Loucy (cell line): ENCODE measurements around the gene UBL4A.
A peak's percentile ranks its signal among the peaks of the same experiment; 100 is the strongest.

Experiments used
- H2AFZ ChIP-seq: fragments of 200-600 bp; sonication (generic); 2 replicates; pipeline ENCODE4 v1.6.0; 2016; ENCODE audit warnings: antibody characterized with exemption, mild to moderate bottlenecking, low read length, moderate library complexity
- H3F3A ChIP-seq: fragments of 200-600 bp; 2 replicates; pipeline ENCODE4 v1.6.0; 2016; ENCODE audit warnings: antibody characterized with exemption, low read depth, mild to moderate bottlenecking
- H3K27me3 ChIP-seq: fragments of 200-600 bp; sonication (generic); 2 replicates; pipeline ENCODE4 v1.6.1; 2014; ENCODE audit warnings: low read length, mild to moderate bottlenecking; ENCODE audit not compliant: insufficient read depth, poor library complexity, severe bottlenecking
- H3K36me3 ChIP-seq: fragments of 200-600 bp; sonication (generic); 2 replicates; pipeline ENCODE4 v1.6.1; 2016; ENCODE audit warnings: low read length; ENCODE audit not compliant: insufficient read depth
- H3K4me1 ChIP-seq: fragments of 200-600 bp; sonication (generic); 2 replicates; pipeline ENCODE4 v1.5.1; 2014; ENCODE audit warnings: low read length, mild to moderate bottlenecking; ENCODE audit not compliant: insufficient read depth, poor library complexity, severe bottlenecking
- H3K4me2 ChIP-seq: fragments of 200-600 bp; sonication (generic); 2 replicates; pipeline ENCODE4 v1.6.0; 2014; ENCODE audit warnings: antibody characterized with exemption, low read length, low read depth, mild to moderate bottlenecking; ENCODE audit not compliant: poor library complexity, severe bottlenecking
- H3K4me3 ChIP-seq: fragments of 200-600 bp; sonication (generic); 2 replicates; pipeline ENCODE4 v1.5.1; 2014; ENCODE audit warnings: low read length, mild to moderate bottlenecking, mixed read lengths; ENCODE audit not compliant: poor library complexity, severe bottlenecking
- H3K79me2 ChIP-seq: fragments of 200-600 bp; sonication (generic); 2 replicates; pipeline ENCODE4 v1.6.1; 2014; ENCODE audit warnings: low read length; ENCODE audit not compliant: insufficient read depth
- H3K9ac ChIP-seq: fragments of 200-600 bp; sonication (generic); 2 replicates; pipeline ENCODE4 v1.6.0; 2014; ENCODE audit warnings: mild to moderate bottlenecking, low read depth, low read length, moderate library complexity; ENCODE audit not compliant: poor library complexity, severe bottlenecking
- H3K9me2 ChIP-seq: fragments of 200-600 bp; sonication (generic); replicated peaks from 2 replicates; pipeline ENCODE4 v1.6.1; 2016; ENCODE audit warnings: low read depth, low read length, mixed read lengths
- H3K9me3 ChIP-seq: fragments of 200-600 bp; sonication (generic); 2 replicates; pipeline ENCODE4 v1.6.1; 2014; ENCODE audit warnings: mild to moderate bottlenecking, antibody characterized with exemption, low read length, low read depth; ENCODE audit not compliant: insufficient read depth
- H4K20me1 ChIP-seq: fragments of 200-600 bp; sonication (generic); 2 replicates; pipeline ENCODE4 v1.6.0; 2014; ENCODE audit warnings: antibody characterized with exemption, low read length, mild to moderate bottlenecking; ENCODE audit not compliant: insufficient read depth, poor library complexity, severe bottlenecking
- EZH2phosphoT487 ChIP-seq: fragments of 200-600 bp; IDR thresholded peaks from 2 replicates; pipeline ENCODE4 v1.6.1; 2018; ENCODE audit warnings: antibody characterized with exemption, mild to moderate bottlenecking, moderate library complexity, borderline replicate concordance
- TF ChIP-seq, protein P1 (sequence below): fragments of 200-600 bp; sonication (generic); conservative IDR thresholded peaks from 2 replicates; pipeline ENCODE4 v1.5.1; 2014; ENCODE audit warnings: mild to moderate bottlenecking, antibody characterized with exemption, low read length

The UBL4A gene

DNA sequence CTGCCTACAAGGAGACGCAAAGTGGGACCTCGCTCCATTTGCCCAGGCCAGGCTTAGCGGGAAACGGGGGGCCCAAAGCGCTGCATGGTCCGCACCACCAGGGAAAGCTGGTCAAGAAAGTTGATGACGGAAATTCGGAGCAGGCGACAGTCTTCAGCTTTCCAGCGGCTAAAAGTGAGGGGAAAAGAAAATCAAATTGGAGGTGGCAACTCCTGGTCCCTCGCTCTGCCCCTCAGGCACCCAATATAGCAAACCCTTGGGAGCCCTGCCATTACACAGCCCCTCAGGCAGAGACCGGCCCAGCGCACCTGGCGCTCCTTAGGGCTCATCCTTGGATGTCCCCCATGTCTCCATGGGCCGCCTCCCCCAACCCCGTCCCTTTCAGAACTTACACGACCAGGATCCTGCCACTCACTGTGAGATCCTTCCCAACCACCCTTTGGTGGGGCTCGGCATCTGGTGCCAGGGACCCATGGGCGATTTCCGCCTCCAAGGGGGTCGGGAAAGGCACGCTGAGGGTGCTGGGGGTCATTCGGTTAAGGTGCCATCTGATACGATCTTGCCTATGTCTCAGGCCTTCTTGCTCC is 8.4 kb downstream of the UBL4A start:
- no peaks in the 10 kb centered on the region for H3K9me3 ChIP-seq
- TF ChIP-seq, protein P1, sequence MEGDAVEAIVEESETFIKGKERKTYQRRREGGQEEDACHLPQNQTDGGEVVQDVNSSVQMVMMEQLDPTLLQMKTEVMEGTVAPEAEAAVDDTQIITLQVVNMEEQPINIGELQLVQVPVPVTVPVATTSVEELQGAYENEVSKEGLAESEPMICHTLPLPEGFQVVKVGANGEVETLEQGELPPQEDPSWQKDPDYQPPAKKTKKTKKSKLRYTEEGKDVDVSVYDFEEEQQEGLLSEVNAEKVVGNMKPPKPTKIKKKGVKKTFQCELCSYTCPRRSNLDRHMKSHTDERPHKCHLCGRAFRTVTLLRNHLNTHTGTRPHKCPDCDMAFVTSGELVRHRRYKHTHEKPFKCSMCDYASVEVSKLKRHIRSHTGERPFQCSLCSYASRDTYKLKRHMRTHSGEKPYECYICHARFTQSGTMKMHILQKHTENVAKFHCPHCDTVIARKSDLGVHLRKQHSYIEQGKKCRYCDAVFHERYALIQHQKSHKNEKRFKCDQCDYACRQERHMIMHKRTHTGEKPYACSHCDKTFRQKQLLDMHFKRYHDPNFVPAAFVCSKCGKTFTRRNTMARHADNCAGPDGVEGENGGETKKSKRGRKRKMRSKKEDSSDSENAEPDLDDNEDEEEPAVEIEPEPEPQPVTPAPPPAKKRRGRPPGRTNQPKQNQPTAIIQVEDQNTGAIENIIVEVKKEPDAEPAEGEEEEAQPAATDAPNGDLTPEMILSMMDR: no peak
- TF ChIP-seq EZH2phosphoT487: no peak
- peaks cover 6% of the 10 kb centered on the region; the same call in 1 of the 2 replicates for H3K79me2 ChIP-seq
- H3K9ac ChIP-seq: peak overlapping the region; percentile 79
- no peaks in the 10 kb centered on the region for H3F3A ChIP-seq
- no peaks in the 10 kb centered on the region for H3K27me3 ChIP-seq
- no peaks in the 10 kb centered on the region for H3K9me2 ChIP-seq
- peaks cover 14% of the 10 kb centered on the region for H3K4me1 ChIP-seq
- no peaks in the 10 kb centered on the region for H3K36me3 ChIP-seq
- no peaks in the 10 kb centered on the region for H4K20me1 ChIP-seq
- peak overlapping the region; percentile 81 for H3K4me2 ChIP-seq
- H3K4me3 ChIP-seq: peak overlapping the region; percentile 75
- H2AFZ ChIP-seq: no peak overlapping the region

DNA sequence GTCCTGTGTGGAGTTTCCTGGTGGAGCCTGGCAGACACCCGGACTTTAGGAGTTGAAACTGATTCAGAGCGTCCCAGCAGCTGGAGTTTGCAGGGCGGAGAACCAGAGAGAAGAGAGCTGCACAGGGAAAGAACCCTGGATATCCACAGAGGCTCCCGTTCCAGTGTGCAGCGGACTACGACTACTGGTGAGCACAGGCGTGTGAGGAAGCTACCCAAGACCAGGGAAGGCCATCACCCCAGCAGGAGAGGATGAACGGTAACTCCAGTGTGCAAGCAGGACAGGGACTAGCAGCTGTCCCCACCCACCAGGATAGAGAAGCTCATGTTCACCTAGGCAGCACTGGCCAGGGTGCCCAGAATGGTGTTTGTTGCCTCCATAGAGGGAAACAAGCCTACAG is 9.6 kb downstream of the UBL4A start:
- no peak overlapping the region for H2AFZ ChIP-seq
- no peaks in the 10 kb centered on the region for H3K9me2 ChIP-seq
- no peaks in the 10 kb centered on the region for H3K27me3 ChIP-seq
- H3K4me3 ChIP-seq: no peak overlapping the region
- TF ChIP-seq, protein P1: no peak
- no peak for TF ChIP-seq EZH2phosphoT487
- no peak overlapping the region for H3K4me2 ChIP-seq
- peaks cover 6% of the 10 kb centered on the region; the same call in 1 of the 2 replicates for H3K79me2 ChIP-seq
- H3K9ac ChIP-seq: no peak overlapping the region
- no peaks in the 10 kb centered on the region for H3K36me3 ChIP-seq
- H3F3A ChIP-seq: no peaks in the 10 kb centered on the region
- H3K4me1 ChIP-seq: peaks cover 14% of the 10 kb centered on the region
- no peaks in the 10 kb centered on the region for H3K9me3 ChIP-seq
- no peaks in the 10 kb centered on the region for H4K20me1 ChIP-seq

DNA sequence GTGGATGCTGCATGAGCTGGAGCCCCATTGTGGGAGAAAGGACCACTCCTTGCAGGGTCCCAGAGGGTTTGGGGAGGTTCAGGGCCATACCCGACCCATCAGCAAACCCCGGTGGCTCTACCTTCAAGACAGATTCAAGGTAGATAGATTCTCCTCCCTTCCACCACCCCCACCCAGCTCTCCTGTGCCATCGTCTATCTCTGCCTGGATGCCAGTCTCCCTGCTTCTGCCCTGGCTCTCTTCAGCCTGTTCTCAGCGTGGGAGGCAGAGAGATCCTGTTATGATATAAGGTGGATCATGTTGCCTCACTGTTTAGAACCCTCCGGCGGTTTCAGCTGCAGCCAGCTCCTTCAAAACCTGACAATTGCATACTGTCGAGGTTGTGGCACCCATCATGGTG is 12.7 kb downstream of the UBL4A start:
- Histone ChIP-seq H3K27me3 (no peaks in the 10 kb centered on the region), H2AFZ (no peak overlapping the region), H3K79me2 (peaks cover 6% of the 10 kb centered on the region; the same call in 1 of the 2 replicates), H3K9me3 (no peaks in the 10 kb centered on the region), H3K9me2 (no peaks in the 10 kb centered on the region), H3K9ac (no peak overlapping the region), H3K36me3 (no peaks in the 10 kb centered on the region; the same call in 1 of the 2 replicates), H3K4me2 (no peak overlapping the region), H3F3A (no peaks in the 10 kb centered on the region), H3K4me1 (peaks cover 7% of the 10 kb centered on the region), H4K20me1 (no peaks in the 10 kb centered on the region), H3K4me3 (no peak overlapping the region)
- no peak for TF ChIP-seq EZH2phosphoT487
- TF ChIP-seq, protein P1: no peak
